Stimulated activated naive CD8-positive, alpha-beta T cell treated with anti-CD3 and anti-CD28 coated beads, Interleukin-15, Interleukin-2, amounts not matched to agents 100 U/mL and 50 U/mL, for 24 hours (primary cell): ENCODE measurements around the gene C2CD4C.
"Not testable (repeated sequence)": the region's sequence is repeated elsewhere in the genome, so short reads cannot be mapped to it uniquely, and the experiment has no call there.

Experiments
- ATAC-seq: fragments of 150-1000 bp; cut with Tn5 transposase; one replicate; pipeline ENCODE4 v1.10.0; 2021
- DNase-seq: peaks from one replicate; pipeline ENCODE4 v3.0.0; 2021

Gene C2CD4C

GRCh38 chr19:438416-438958, 29.5 kb upstream of the C2CD4C start:
- DNase-seq (no peak), ATAC-seq (no peak)

- ATAC-seq (no peak), DNase-seq (no peak)
Measured at GRCh38 chr19:437041-437440, 28.1 kb upstream of the C2CD4C start.

GRCh38 chr19:436413-436950, 27.5 kb upstream of the C2CD4C start:
- DNase-seq (no peak), ATAC-seq (no peak)

GRCh38 chr19:435707-436412, 26.9 kb upstream of the C2CD4C start:
- DNase-seq (no peak), ATAC-seq (no peak)

GRCh38 chr19:435056-435706, 26.2 kb upstream of the C2CD4C start:
- no peak for DNase-seq
- no peak for ATAC-seq

- no peak for DNase-seq
- ATAC-seq, result no peak
Measured at GRCh38 chr19:434152-434960, 25.4 kb upstream of the C2CD4C start.

GRCh38 chr19:430701-431100, 21.8 kb upstream of the C2CD4C start:
- ATAC-seq, result no peak

GRCh38 chr19:428149-428548, 19.2 kb upstream of the C2CD4C start:
- ATAC-seq (no peak), DNase-seq (no peak)

More at GRCh38 chr19:430701-431100, 21.8 kb upstream of the C2CD4C start:
- DNase-seq, result no peak

- not testable (repeated sequence) for ATAC-seq, DNase-seq
Measured at GRCh38 chr19:427675-428074, 18.7 kb upstream of the C2CD4C start.

- DNase-seq (no peak), ATAC-seq (no peak)
Measured at GRCh38 chr19:426725-427445, 17.9 kb upstream of the C2CD4C start.

- ATAC-seq, result no peak
- no peak for DNase-seq
Measured at GRCh38 chr19:425056-425455, 16.1 kb upstream of the C2CD4C start.

GRCh38 chr19:424546-424945, 15.6 kb upstream of the C2CD4C start:
- no peak for DNase-seq
- ATAC-seq, result no peak

- DNase-seq (no peak), ATAC-seq (no peak)
Measured at GRCh38 chr19:423691-424466, 14.9 kb upstream of the C2CD4C start.

- not testable (repeated sequence) for ATAC-seq, DNase-seq
Measured at GRCh38 chr19:422917-423226, 13.9 kb upstream of the C2CD4C start.

GRCh38 chr19:422213-422916, 13.4 kb upstream of the C2CD4C start:
- ATAC-seq, result no peak
- no peak for DNase-seq

GRCh38 chr19:419721-420515, 11.0 kb upstream of the C2CD4C start:
- ATAC-seq, result no peak
- no peak for DNase-seq

GRCh38 chr19:418761-419671, 10.1 kb upstream of the C2CD4C start:
- ATAC-seq (no peak), DNase-seq (no peak)

GRCh38 chr19:416416-416815, 7.5 kb upstream of the C2CD4C start:
- DNase-seq (no peak), ATAC-seq (no peak)

GRCh38 chr19:415292-415691, 6.3 kb upstream of the C2CD4C start:
- DNase-seq (no peak), ATAC-seq (no peak)
